ENCODE data around the gene C15orf62. TPM values are rescaled to one million over a fixed set of nuclear protein-coding genes. Genes with fewer than 3 reads are reported as not detected.

The C15orf62 gene
- polyA plus RNA-seq, 1 experiment = 0.05 TPM

DNA sequence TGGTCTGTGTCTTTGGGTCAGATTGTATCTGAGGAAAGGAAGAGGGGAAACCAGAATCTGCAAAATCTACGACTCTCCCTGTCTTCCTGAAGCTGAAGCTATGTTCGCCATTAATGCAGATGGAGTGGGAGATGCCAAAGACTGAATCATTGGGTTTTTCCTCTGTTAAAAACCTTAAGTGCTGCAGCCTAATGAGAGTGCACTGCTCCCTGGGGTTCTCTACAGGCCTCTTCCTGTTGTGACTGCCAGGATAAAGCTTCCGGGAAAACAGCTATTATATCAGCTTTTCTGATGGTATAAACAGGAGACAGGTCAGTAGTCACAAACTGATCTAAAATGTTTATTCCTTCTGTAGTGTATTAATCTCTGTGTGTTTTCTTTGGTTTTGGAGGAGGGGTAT, 38.7 kb upstream of the C15orf62 start:
- no peak for DNase-seq (ENCODE audit: low read depth, low spot score)
- TF ChIP-seq, protein P1, sequence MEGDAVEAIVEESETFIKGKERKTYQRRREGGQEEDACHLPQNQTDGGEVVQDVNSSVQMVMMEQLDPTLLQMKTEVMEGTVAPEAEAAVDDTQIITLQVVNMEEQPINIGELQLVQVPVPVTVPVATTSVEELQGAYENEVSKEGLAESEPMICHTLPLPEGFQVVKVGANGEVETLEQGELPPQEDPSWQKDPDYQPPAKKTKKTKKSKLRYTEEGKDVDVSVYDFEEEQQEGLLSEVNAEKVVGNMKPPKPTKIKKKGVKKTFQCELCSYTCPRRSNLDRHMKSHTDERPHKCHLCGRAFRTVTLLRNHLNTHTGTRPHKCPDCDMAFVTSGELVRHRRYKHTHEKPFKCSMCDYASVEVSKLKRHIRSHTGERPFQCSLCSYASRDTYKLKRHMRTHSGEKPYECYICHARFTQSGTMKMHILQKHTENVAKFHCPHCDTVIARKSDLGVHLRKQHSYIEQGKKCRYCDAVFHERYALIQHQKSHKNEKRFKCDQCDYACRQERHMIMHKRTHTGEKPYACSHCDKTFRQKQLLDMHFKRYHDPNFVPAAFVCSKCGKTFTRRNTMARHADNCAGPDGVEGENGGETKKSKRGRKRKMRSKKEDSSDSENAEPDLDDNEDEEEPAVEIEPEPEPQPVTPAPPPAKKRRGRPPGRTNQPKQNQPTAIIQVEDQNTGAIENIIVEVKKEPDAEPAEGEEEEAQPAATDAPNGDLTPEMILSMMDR (IDR thresholded peaks at IDR 0.05; ENCODE audit: low read depth, low read length) = no peak
- Histone ChIP-seq H3K9me3 (ENCODE audit: control insufficient read depth, insufficient read depth, low read length) (no peaks in the 10 kb centered on the region), H3K4me3 (ENCODE audit: low read depth, low read length) (no peak overlapping the region), H3K27ac (ENCODE audit: low read depth, low read length) (no peak overlapping the region), H3K27me3 (ENCODE audit: control insufficient read depth, insufficient read depth, low read length) (no peaks in the 10 kb centered on the region)
- CTCF ChIA-PET = interaction anchor here (0.7 to 0.8 kb wide), 2 partner anchors 128 to 163 kb away, joined by 3 to 7 read pairs; partner anchors contain the start of gene VPS18
- POLR2A ChIA-PET = interaction anchor here (1.1 kb wide), 1 partner anchor 13 kb away, joined by 3 read pairs; no protein-coding TSS in a partner anchor

DNA sequence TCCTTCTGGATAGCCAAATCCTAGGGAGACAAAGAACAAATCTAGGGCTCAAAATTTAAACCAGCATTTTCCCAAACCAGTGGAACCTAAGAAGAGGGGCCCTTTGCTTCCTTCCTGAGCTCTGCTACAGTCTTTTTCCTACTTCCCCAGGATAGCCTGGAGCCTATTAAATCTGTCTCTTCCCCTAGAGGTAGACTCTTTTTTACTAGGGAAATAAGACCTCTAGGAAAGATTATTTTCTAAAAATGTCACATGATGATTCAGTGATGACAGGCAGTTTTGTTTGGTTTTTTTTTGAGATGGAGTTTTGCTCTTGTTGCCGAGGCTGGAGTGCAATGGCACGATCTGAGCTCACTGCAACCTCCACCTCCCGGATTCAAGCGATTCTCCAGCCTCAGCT, 33.2 kb upstream of the C15orf62 start:
- no peaks in the 10 kb centered on the region for H3K27me3 ChIP-seq (ENCODE audit: control insufficient read depth, insufficient read depth, low read length)
- H3K4me3 ChIP-seq (ENCODE audit: low read depth, low read length) = no peak overlapping the region
- no peaks in the 10 kb centered on the region for H3K9me3 ChIP-seq (ENCODE audit: control insufficient read depth, insufficient read depth, low read length)
- ChIA-PET CTCF (no interaction called here), POLR2A (no interaction called here)
- TF ChIP-seq, protein P1 (IDR thresholded peaks at IDR 0.05; ENCODE audit: low read depth, low read length) = no peak
- no peak overlapping the region for H3K27ac ChIP-seq (ENCODE audit: low read depth, low read length)
- DNase-seq (ENCODE audit: low read depth, low spot score) = no peak

DNA sequence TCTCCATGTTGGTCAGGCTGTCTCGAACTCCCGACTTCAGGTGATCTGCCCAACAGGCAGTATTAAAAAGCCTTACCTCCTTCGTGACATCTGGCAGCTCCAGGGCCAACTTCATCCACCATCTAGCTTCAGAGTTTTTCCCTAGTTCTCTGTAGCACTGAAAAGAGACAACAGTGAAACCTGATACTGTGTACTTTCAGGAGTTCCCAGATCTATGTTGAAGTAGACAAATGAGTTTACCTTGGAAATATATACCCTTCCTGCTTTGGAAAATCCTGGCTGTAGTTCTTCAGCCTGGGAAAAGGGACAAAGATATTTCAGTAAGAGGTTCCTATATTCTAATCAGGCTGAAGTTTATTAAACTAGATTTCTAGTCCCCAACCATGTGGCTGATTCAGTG, 32.7 kb upstream of the C15orf62 start:
- Histone ChIP-seq H3K9me3 (ENCODE audit: control insufficient read depth, insufficient read depth, low read length) (no peaks in the 10 kb centered on the region), H3K4me3 (ENCODE audit: low read depth, low read length) (no peak overlapping the region), H3K27ac (ENCODE audit: low read depth, low read length) (no peak overlapping the region), H3K27me3 (ENCODE audit: control insufficient read depth, insufficient read depth, low read length) (no peaks in the 10 kb centered on the region)
- TF ChIP-seq, protein P1 (IDR thresholded peaks at IDR 0.05; ENCODE audit: low read depth, low read length) = no peak
- POLR2A ChIA-PET = no interaction called here
- CTCF ChIA-PET = no interaction called here
- DNase-seq (ENCODE audit: low read depth, low spot score) = no peak

DNA sequence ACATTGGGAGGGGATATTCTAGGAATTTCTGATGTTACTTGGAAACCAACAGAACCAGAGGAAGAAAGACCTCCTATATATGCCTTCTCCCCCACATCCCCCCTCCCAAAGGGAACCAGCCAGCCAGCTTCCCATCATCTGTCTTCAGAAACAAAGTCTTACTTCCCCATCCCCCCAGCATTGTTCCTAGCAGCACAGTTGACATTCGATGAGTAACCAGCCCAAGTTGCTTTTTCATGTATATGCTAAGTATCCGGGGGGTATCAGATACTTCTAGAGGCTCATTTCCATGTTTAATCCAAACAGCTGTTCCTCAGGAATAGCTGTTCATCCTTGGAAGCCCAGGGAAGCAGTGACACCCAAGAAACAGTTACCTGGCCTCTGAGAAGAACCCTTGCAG, 30.7 kb upstream of the C15orf62 start:
- ChIA-PET POLR2A (interaction anchor here (0.7 kb wide), 1 partner anchor 499 kb away, joined by 3 read pairs; no protein-coding TSS in a partner anchor), CTCF (interaction anchor here (1.2 kb wide), 1 partner anchor 14 kb away, joined by 3 read pairs; no protein-coding TSS in a partner anchor)
- no peaks in the 10 kb centered on the region for H3K27me3 ChIP-seq (ENCODE audit: control insufficient read depth, insufficient read depth, low read length)
- H3K27ac ChIP-seq (ENCODE audit: low read depth, low read length) = no peak overlapping the region
- no peak overlapping the region for H3K4me3 ChIP-seq (ENCODE audit: low read depth, low read length)
- TF ChIP-seq, protein P1 (IDR thresholded peaks at IDR 0.05; ENCODE audit: low read depth, low read length) = no peak
- no peak for DNase-seq (ENCODE audit: low read depth, low spot score)
- no peaks in the 10 kb centered on the region for H3K9me3 ChIP-seq (ENCODE audit: control insufficient read depth, insufficient read depth, low read length)

DNA sequence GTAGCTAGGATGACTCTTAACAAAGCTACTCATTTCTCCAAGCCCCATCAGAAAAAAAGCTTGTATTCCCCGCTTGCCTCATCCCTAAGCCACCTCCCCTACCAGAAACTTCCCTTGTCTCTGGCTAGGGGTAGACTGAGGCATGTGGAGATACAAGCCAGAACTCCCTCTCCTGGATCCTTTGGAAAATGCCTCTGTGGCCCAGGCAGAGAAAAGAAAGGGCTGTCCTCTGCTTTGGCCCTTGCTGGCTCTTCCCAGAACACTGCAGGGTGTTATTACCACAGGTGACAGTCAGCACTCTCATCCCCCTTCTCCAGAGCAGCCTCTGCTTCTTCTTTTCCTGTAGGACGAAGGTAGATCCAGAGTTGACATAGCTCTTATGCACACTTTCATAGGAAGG, 29.9 kb upstream of the C15orf62 start:
- H3K27me3 ChIP-seq (ENCODE audit: control insufficient read depth, insufficient read depth, low read length) = no peaks in the 10 kb centered on the region
- no peak overlapping the region for H3K27ac ChIP-seq (ENCODE audit: low read depth, low read length)
- TF ChIP-seq, protein P1 (IDR thresholded peaks at IDR 0.05; ENCODE audit: low read depth, low read length) = 0 out of 2 replicates have a peak, but pooled peaks have one; percentile 1
- ChIA-PET POLR2A (interaction anchor here (0.6 kb wide), 1 partner anchor 444 kb away, joined by 3 read pairs; no protein-coding TSS in a partner anchor), CTCF (interaction anchor here (1.0 to 1.2 kb wide), 2 partner anchors 14 to 150 kb away, joined by 3 to 4 read pairs; no protein-coding TSS in a partner anchor)
- no peak overlapping the region for H3K4me3 ChIP-seq (ENCODE audit: low read depth, low read length)
- no peaks in the 10 kb centered on the region for H3K9me3 ChIP-seq (ENCODE audit: control insufficient read depth, insufficient read depth, low read length)
- DNase-seq (ENCODE audit: low read depth, low spot score) = no peak

Measured in AG04450 (cell line).